ENCODE measurements around the gene GPC5.

- TF ChIP-seq CTCF (IDR thresholded peaks at IDR 0.05): no peak
- no peak for TF ChIP-seq EZH2 (IDR thresholded peaks at IDR 0.05)
- TF ChIP-seq EZH2phosphoT487 (IDR thresholded peaks at IDR 0.05): no peak
Observed at GRCh38 chr13:92265408-92265807, 867.0 kb downstream of the GPC5 start.
